DMS53 (cell line): ENCODE data around the gene ARMC6.
"Not testable (repeated sequence)": the region's sequence is repeated elsewhere in the genome, so short reads cannot be mapped to it uniquely, and the experiment has no call there.

ENCODE experiments used
- DNase-seq: peaks from one replicate; lab custom pipeline; 2025; lab: John Stamatoyannopoulos, UW

ARMC6 gene

DNA sequence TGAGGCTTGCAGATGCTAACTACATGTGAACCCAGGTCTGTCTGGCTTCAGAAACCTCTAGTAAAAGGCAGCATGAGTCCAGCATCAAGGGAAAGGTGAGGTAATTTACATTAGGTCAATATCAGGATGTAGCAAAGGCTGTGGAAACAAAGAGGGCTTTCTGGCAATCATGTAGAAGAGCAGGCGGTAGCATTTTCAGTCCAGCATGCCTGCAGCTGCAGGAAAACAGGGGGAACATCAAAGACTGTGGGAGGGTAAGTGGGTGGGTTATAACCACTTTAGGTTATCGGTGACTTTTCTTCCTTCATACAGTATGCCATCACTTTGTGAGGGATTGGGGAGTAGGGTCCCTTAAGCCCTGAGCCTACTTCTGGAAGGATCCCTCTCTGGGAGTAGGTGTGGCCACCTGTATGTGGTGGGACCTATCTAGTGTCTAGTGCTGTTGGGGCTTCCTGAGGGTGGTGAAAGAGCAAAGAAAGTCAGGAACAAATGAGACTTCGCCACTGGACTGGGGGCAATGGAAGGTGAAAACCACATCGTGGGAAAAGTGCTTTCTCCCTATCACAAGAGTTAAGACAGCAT is 10.9 kb upstream of the ARMC6 start:
- no peak for DNase-seq

DNA sequence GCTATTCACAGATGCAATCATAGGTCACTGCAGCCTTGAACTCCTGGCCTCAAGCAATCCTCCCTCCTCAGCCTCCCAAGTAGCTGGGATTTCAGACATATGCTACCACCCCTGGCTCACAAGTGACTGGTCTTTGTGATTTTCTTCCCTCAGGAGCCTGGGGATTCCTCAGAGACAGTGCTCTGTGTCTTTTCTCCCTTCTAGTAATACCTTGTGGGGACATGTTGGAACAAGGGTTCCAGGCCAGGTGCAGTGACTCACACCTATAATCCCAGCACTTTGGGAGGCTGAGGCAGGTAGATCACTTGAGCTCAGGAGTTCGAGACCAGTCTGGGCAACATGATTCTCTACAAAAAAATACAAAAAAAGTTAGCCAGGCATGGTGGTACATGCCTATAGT is 10.0 kb upstream of the ARMC6 start:
- not testable (repeated sequence) for DNase-seq

DNA sequence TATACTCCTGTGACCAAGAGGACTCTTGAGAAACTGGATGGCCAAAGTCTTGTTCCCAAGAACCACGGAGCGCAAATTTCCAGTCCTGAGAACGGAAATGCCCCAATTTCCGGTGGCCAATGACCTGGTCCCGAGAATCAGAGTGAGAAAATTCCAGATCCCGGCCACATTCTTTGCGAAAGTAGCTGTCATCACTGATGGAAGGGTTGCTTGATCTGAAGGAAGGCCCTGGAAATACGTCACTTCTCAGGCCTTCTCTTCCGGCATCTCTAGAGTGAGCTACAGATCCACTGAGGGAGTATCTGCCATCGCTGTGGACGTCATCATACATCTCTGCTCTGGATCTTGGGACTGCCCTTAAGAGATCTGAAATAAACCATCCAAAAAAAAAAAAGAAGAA is 7.5 kb upstream of the ARMC6 start:
- DNase-seq = no peak

DNA sequence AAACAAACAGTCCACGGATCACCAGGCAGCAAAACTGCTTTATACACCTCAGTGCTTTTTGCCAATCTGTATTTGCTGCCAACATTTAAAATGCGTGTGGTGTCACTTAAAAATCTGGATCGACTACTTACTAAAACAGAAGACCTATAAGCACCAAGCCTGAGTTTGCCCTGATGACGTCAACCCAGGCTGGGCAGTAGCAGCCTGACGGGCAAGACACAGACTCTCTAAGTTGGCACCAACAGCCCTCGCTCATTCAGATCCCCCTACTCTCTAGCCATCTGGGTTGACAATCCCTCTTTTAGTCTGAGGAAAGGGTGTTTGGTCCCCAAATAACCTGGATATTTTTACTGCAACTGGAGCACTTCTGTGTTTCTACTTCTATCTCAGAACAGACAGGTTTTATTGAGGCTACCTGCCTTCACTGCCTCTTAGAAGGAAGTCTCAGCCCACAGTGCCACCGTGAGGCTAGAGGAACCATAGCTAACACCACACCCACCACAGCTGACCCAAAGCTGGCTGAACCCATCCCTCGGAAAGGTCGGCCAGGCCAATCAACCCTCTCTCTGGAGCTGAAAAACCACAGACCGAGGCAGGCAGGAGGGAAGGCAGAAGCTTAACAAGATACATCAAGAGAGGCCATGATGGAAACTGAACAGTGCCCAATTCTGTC is 7.0 kb upstream of the ARMC6 start:
- DNase-seq = no peak

DNA sequence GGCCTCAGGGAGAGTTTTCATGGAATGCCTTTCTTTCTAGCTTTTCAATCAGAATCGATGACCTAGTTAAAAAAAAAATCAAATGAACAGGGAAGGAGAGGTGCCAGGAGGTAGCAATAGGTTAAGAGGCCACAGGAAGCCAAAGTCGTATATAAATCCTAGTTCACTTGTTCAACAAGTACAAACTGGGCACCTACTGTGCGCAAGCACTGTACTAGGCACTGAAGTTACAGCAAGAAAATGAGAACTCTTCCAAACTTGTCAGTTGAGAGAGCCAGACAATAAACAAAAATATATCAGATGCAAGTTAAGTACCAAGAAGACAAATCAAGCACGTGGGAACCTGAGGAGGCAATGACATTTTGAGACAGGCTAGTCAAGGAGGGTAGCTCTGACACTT is 6.2 kb upstream of the ARMC6 start:
- no peak for DNase-seq

DNA sequence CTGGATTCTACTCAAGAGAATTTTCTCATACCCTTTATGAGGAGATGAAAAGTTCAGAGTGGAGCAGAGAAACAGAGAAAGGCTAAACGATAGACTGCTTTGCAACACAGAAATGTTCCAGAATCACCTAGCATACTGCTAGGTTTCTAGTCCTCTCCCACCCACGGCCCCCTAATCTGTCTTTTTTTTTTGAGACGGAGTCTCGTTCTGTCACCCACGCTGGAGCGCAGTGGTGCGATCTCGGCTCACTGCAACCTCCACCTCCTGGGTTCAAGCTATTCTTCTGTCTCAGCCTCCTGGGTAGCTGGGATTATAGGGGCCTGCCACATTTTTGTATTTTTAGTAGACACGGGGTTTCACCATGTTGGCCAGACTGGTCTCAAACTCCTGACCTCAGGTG is 4.9 kb upstream of the ARMC6 start:
- no peak for DNase-seq

DNA sequence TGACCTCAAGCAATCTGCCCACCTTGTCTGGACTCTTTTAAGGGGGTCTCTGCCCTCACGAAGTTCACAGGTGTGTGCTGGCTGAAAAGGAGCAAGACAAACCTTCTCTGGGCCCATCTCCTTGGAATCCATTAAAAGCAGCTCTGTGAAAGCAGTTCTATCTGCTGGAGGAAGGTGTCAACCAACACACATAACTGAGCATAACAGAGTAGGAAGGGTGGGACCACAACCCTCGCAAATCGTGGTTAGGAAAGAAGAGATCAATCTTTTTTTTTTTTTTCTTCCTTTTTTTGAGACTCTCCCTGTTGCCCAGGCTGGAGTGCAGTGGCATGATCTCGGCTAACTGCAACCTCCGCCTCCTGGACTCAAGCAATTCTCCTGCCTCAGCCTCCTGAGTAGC is 1.5 kb upstream of the ARMC6 start:
- no peak for DNase-seq

DNA sequence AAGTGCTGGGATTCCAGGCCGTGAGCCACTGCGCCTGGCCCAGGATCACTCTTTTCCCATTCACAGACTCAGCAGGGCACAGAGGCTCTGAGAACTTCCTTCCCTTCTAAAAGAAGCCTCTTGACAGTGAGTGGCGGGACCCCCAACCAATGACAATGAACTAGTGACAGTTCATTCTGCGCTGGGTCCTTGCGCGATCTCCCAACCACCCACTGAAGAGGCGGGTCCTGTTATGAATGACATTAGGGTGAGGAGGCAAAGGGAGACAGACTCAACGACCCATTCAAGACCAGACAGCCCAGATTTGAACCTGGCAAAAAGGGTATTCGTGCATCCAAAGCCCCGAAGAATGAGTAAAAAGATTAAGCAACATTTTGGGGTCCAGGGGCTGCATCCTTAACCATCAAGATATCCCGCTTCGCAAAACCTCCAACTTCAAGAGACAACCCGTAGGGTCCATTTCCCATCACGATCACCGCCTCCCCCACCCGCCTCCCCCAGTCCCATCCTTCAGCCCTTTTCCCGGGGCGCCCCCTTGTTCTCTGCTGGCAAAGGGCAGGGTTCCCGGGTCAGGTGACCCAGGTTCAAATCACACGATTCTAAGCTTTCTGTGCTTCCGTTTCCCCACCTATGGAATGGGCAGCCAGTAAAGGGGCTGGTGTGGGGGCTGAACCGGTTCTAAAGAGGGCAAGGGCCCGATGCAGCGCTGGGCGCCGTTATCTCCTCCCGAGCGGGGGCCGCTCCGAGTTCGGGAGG is 805 bp upstream of the ARMC6 start:
- DNase-seq = peak; percentile 18

DNA sequence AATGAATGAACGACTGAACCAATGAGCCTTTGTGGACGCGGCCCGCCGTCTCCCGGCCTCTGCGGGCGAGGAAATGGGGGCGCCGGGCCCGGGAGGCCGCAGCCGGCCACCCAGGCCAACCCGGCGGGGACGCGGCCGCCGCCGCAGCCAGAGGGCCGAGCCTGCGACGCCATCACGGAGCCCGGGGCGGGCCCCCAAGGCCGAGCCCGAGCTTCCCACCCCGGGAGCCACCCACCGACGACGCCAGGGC is 302 bp upstream of the ARMC6 start:
- no peak for DNase-seq

DNA sequence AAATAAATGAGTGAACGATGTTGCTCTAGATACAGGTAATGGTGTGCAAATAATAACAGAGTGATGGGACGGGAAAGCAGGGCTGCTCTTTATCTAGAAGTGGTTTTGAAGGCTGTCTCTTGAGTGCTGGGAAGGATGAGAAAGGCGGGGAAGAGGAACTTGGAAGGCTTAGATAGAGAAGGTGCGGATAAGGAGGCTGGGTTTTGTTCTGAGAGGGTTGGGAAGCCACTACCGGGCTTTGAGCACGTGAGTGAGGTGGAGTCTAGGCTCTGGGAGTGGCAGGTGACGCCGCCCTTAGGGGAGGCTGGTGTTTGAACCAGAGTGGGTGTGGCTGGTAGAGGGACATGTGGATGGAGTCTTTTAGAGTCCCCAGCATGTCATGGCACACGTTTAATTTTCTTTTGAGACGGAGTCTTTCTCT is 811 bp downstream of the ARMC6 start:
- DNase-seq = peak; percentile 87

DNA sequence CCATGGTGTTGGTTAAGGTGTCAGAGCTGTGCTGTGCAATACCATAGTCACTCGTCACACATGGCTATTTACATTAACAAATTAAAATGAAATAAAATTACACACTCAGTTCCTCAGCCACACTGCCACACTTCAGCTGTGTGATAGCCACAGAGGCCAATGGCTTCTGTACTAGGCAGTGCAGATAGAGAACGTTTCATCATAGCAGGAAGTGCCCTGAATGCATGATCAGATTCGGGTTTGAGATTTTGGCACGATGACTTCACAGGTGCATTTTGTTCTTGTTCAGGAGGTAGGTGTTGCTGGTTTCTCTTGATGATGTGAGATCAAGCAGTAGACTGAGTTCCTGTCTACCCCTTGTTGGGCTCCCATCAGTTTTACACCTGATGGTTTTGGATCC is 6.5 kb downstream of the ARMC6 start:
- no peak for DNase-seq

DNA sequence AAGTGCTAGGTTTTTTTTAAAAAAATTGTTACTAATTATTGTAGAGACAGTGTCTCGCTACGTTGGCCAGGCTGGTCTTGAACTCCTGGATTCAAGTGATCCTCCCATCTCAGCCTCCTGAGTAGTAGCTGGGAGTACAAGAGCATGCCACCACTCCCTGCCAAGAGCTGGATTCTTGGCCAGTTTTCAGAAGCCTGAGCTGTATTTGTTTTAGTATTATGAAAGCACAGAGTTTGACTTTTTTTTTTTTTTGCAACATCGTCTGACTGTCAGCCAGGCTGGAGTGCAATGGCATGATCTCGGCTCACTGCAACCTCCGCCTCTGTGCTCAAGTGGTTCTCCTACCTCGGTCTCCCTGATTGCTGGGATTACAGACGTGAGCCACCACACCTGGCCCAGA is 7.0 kb downstream of the ARMC6 start:
- peak; percentile 31 for DNase-seq

DNA sequence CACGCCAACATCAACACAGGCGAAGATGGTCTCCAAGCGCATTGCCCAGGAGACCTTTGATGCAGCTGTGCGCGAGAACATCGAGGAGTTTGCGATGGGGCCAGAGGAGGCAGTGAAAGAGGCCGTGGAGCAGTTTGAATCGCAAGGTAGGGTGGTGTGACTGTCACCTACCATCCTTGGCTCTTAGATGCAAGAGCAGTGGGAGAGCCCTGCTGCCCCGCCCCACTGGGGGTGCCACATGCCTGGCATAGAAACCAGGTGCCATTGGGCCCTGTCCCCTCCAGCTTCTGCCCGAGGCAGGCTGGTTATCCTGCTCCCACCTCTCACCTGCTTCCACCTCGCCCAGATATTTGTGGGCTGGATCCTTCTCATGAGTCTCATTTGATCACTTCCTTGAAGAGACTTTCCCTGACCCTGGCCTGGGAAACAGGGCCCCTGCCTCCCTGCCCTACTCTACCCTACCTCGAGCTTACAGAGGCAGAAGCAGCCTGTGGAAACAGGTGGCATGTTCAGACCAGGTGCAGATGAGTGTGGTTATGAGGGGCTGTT is 9.4 kb downstream of the ARMC6 start:
- no peak for DNase-seq

DNA sequence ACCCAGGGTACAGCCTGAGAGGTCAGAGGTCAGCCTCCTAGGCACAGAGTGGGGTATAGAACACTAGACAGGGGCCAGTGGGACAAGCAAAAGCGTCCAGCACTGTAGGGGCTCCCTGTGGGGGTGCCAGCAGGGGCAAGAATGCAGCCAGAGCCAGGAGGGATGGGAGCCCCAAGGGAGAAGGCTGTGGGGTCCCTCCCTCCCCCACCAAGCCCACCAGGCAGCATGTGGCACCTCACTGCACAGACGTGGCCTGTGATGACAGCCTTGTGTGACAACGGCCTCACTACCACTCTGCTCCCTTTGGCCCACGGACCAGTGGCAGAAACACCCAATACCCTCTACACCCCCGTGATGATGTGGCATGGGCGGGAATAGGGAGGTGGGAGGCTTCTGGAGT is 10.1 kb downstream of the ARMC6 start:
- no peak for DNase-seq

DNA sequence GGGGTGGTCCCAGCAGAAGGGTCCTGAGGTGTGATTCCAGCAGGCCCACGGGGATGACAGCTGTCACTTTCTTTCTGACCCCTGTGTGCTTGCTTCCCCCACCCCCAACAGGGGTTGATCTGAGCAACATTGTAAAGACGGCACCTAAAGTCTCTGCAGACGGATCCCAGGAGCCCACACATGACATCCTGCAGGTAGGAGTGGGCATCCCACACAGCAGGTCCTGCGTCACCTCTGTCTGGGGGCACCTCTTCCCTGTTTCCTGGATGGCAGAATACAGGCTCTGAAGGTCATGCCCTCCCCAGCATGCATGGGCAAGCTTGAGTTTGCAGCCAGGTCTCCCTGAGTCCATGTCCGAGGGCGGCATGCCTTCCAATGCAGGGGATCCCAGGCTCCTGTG is 10.5 kb downstream of the ARMC6 start:
- DNase-seq = no peak

DNA sequence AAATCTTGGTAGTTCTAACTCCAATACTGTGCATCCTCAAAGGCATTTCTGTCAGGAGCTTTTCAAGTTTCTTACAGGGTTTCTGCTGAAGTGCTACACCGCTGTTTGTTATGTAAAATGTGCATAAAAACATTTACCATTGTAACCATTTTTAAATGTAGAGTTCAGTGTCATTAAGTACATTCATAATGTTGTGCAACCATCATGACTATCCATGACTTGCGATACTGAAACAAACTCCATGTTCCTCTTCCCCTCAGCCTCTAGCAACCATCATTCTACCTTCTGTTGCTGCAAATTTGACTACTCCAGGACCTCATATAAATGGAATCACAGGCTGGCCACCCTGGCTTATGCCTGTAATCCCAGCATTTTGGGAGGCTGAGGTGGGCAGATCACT is 16.0 kb downstream of the ARMC6 start:
- no peak for DNase-seq

DNA sequence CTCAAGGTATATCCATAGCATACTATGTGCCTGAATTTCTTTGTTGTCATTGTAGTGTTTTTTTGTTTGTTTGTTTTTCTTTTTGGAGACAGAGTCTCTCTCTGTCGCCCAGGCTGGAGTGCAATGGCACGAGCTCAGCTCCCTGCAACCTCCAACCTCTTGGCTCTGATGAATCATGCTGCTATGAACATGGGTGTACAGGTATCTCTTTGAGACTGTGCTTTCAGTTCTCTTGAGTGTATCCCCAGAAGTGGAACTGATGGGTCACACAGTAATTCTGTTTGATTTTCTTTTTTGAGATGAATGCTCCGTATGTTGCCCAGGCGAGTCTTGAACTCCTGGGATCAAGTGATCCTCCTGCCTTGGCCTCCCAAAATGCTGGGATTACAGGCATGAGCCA is 16.7 kb downstream of the ARMC6 start:
- DNase-seq = no peak

DNA sequence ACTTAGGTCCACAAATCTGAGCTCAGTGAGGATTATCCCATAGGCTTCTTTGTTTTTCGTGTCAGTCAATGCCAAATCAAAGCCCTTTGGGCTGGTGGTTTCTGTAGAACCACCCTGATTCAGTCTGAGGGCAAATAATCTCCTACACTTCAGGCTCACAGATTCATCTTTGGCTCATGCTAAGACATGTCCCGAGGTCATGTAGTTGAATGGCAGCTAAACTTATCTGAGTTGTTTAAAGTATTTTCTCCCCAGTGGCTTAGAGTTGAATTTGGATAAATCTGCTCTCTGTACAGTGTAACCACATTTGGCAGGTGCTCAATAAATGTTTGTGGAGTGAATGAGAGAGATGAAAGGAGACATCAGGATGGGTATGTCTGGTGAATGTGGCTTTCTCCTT is 17.3 kb downstream of the ARMC6 start:
- DNase-seq = no peak

DNA sequence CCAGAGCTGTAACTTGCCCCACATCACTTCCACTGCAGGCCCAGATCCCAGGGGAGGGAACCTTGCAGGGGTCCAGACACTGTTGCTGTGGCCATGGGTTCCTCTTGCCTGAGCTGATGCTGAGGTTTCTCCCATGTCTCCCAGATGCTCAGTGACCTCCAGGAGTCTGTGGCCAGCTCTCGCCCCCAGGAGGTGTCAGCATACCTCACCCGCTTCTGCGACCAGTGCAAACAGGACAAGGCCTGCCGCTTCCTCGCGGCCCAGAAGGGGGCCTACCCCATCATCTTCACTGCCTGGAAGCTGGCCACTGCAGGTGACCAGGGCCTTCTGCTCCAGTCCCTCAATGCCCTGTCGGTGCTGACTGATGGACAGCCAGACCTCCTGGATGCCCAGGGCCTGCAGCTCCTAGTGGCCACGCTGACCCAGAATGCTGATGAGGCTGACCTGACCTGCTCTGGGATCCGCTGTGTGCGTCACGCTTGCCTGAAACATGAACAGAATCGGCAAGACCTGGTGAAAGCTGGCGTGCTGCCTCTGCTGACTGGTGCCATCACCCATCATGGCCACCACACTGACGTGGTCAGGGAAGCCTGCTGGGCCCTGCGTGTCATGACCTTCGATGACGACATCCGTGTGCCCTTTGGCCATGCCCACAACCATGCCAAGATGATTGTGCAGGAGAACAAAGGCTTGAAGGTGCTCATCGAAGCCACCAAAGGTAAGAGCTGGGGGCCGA is 18.2 kb downstream of the ARMC6 start:
- peak; percentile 8 for DNase-seq

DNA sequence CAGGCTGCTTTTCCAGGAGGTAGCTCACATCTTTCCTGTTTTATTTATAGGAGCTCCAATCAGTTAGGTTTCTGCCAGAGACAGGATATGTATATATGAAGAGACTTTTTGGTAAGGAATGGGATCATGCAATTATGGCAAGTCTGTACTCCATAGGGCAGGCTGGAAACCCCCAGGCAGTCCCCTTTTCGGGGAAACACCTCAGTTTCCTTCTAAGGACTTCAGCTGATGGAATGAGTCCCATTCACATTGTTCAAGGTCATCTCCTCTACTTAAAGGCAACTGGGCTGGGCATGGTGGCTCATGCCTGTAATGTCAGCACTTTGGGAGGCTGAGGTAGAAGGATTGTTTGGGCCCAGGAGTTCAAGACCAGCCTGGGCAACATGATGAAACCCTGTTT is 19.5 kb downstream of the ARMC6 start:
- no peak for DNase-seq

DNA sequence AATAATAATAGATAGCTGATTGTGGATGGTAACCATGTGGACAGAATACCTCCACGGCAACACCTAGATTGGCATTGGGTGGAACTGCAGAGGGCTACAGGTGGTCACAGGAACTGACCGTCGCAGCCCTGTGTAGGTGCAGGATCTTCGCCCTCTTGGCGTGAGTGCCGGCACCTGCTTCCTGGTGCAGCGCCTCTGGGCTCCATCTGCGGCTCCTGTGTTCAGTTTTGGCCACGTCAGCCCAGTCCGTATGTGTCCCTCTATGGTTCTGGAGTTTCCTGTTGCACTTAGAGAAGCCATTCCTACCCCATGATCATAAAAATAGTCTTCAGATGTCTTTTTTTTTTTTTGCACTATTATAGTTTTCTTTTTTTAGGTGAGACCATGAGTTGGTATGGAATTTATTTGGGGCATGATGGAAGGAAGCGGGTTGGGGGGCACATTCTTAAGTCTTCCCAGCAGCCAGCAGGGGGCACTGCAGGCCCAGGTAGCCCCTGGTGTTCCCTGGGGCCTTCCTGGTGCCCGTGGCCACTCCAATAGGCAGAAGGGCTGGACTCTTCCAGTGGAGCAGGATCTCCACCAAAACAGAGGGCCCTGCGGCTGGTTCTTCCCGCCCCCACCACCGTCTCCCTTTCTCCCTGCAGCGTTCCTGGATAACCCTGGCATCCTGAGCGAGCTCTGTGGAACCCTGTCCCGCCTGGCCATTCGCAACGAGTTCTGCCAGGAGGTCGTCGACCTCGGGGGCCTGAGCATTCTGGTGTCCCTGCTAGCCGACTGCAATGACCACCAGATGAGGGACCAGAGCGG is 20.3 kb downstream of the ARMC6 start:
- DNase-seq = peak; percentile 81

DNA sequence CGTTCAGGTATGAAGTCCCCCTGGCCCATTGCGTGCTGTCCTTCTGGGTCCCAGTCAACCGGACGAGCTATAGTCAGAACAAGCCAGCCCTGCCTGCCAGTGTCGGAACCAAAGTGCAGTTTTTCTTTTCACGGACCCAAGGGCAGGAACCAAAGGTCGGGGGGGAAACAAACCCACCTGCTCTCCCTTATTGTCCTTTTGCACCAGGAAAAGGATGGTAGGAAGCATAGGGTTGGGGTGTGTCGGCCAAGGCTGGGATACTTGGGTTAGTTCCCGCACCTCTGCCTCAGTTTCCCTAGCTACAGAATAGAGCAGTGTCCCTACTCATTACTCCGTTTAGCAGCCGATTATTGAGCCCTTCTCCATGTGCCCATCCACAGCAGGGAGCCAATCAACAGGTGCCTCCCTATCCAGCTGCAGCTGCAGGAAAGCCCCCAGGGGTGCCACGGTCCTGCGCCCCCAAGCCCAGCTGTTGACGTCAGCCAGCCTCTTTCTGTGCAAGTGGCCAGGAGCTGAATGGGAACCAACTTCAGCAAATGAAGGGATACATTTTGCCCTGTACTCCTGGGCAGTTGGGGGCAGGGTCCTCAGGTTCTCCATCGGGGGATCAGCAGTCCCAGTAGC is 21.0 kb downstream of the ARMC6 start:
- no peak for DNase-seq
